Spleen (tissue), 7 donors: ENCODE data around the gene MATR3.
A peak's percentile ranks its signal among the peaks of the same experiment; 100 is the strongest.

Experiments used
- POLR2AphosphoS5 ChIP-seq, 3 donors: sonication (generic); formaldehyde crosslinking; IDR thresholded peaks; one replicate each; pipeline ENCODE4 v1.5.1; 2017; ENCODE audit warnings: antibody characterized with exemption in 3 of 3
- TF ChIP-seq, protein P1 (sequence below), 11 experiments: fragments of 200-600 bp in 7 of 11; fragments of 450-650 bp in 4 of 11; sonication (generic) in 4 of 11; IDR thresholded peaks in 8 of 11; conservative IDR thresholded peaks in 3 of 11; 1 replicate in 7 of 11; 2 replicates in 4 of 11; pipeline versions ENCODE4 v1.4.0 to v1.8.0; 2016 to 2021; ENCODE audit warnings: antibody characterized with exemption in 11 of 11, inconsistent platforms in 4 of 11, mild to moderate bottlenecking in 1 of 11
- donor health status: DM: no; HTN: no; CAD: no; lungs with moderate emphysema.
- donor health status: DM: no; HTN: no; CAD: no.
- donor health status: DM: no; HTN: no; CAD: no.

GRCh38 chr5:139251281-139251687 is 42.3 kb upstream of the MATR3 start:
- TF ChIP-seq, protein P1, sequence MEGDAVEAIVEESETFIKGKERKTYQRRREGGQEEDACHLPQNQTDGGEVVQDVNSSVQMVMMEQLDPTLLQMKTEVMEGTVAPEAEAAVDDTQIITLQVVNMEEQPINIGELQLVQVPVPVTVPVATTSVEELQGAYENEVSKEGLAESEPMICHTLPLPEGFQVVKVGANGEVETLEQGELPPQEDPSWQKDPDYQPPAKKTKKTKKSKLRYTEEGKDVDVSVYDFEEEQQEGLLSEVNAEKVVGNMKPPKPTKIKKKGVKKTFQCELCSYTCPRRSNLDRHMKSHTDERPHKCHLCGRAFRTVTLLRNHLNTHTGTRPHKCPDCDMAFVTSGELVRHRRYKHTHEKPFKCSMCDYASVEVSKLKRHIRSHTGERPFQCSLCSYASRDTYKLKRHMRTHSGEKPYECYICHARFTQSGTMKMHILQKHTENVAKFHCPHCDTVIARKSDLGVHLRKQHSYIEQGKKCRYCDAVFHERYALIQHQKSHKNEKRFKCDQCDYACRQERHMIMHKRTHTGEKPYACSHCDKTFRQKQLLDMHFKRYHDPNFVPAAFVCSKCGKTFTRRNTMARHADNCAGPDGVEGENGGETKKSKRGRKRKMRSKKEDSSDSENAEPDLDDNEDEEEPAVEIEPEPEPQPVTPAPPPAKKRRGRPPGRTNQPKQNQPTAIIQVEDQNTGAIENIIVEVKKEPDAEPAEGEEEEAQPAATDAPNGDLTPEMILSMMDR (IDR thresholded peaks at IDR 0.05 in 8 of 11, conservative IDR thresholded peaks at IDR 0.05 in 3 of 11) = peak in 10 of 11 experiments; percentile 14 to 58 (median 47)
- TF ChIP-seq POLR2AphosphoS5 (IDR thresholded peaks at IDR 0.05) = peak in 1 of 3 donors; percentile 39
